Measurements from ENCODE around the gene USP10.

USP10 gene

GRCh38 chr16:84749072-84749471 is 49.3 kb downstream of the USP10 start:
- DNase-seq (ENCODE audit: low spot score) = no peak
- TF ChIP-seq CTCF (IDR thresholded peaks at IDR 0.05; ENCODE audit: extremely low read depth, missing control alignments) = no peak

- DNase-seq (ENCODE audit: low spot score) = no peak
- no peak for TF ChIP-seq CTCF (IDR thresholded peaks at IDR 0.05; ENCODE audit: extremely low read depth, missing control alignments)
These were observed 50.0 kb downstream of the USP10 start for GRCh38 chr16:84749815-84750214.

- no peak for TF ChIP-seq CTCF (IDR thresholded peaks at IDR 0.05; ENCODE audit: extremely low read depth, missing control alignments)
- no peak for DNase-seq (ENCODE audit: low spot score)
These were observed 50.8 kb downstream of the USP10 start for GRCh38 chr16:84750575-84750974.

- DNase-seq (ENCODE audit: low spot score) = no peak
- no peak for TF ChIP-seq CTCF (IDR thresholded peaks at IDR 0.05; ENCODE audit: extremely low read depth, missing control alignments)
These were observed 51.4 kb downstream of the USP10 start for GRCh38 chr16:84751241-84751640.

- no peak for TF ChIP-seq CTCF (IDR thresholded peaks at IDR 0.05; ENCODE audit: extremely low read depth, missing control alignments)
- DNase-seq (ENCODE audit: low spot score) = peak; percentile 59
These were observed 52.1 kb downstream of the USP10 start for GRCh38 chr16:84751947-84752346.

GRCh38 chr16:84752600-84752999 is 52.8 kb downstream of the USP10 start:
- no peak for TF ChIP-seq CTCF (IDR thresholded peaks at IDR 0.05; ENCODE audit: extremely low read depth, missing control alignments)
- no peak for DNase-seq (ENCODE audit: low spot score)

GRCh38 chr16:84753412-84754326 is 53.9 kb downstream of the USP10 start:
- DNase-seq (ENCODE audit: low spot score) = no peak
- TF ChIP-seq CTCF (IDR thresholded peaks at IDR 0.05; ENCODE audit: extremely low read depth, missing control alignments) = no peak

Measured in GM20000 (cell line).